Measurements from ENCODE around the gene MTCH1. TPM values are rescaled to one million over a fixed set of nuclear protein-coding genes. Genes with fewer than 3 reads are reported as not detected.

MTCH1 gene
- total and polyA plus RNA-seq, 2 donors (not counting 1 experiment from before 2014, with no cell fraction given), result 91.7 to 150 TPM

DNA sequence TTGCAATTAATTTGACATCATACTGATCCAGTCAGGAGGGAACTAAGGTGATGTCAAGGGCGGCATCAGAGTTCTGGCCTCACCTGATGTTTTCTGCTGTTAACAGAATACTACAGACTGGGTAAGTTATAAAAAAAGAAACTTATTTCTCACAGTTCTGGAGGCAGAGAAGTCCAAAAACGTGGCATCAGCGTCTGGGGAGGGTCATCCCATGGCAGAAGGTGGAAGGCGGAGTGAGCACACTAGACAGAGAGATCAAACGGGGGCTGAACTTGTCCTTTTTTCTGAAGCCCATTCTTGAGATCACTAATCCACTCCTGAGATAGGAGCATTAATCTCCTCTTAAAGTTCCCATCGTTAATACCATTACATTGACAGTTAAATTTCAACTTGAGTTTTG lies 3.3 kb upstream of the MTCH1 start:
- ATAC-seq (ENCODE audit: low read depth), result no peak
- Histone ChIP-seq H3K4me3 (ENCODE audit: control extremely low read depth in 1 of 5, extremely low read depth in 1 of 5, insufficient read depth in 1 of 5, low read depth in 2 of 5, low read length in 4 of 5) (no peak overlapping the region), H3K79me2 (ENCODE audit: control insufficient read depth, insufficient read depth, low read length) (peaks cover 31% of the 10 kb centered on the region), H3K9ac (ENCODE audit: low read length) (no peak overlapping the region), H2AFZ (ENCODE audit: insufficient read depth, low read depth, low read length, poor library complexity, severe bottlenecking) (no peak overlapping the region), H3K9me3 (ENCODE audit: control extremely low read depth in 1 of 3, control insufficient read depth in 2 of 3, insufficient read depth in 1 of 3, low read length in 2 of 3) (no peaks in the 10 kb centered on the region), H4K20me1 (ENCODE audit: control insufficient read depth, insufficient read depth, low read length, poor library complexity, severe bottlenecking) (peaks cover 11% of the 10 kb centered on the region), H3K36me3 (replicated peaks in 1 of 2; ENCODE audit: control extremely low read depth in 1 of 2, control insufficient read depth in 1 of 2, extremely low read depth in 1 of 2, insufficient read depth in 2 of 2, low read length in 1 of 2) (no peaks in the 10 kb centered on the region), H3K4me2 (replicated peaks; ENCODE audit: low read depth, low read length, poor library complexity, severe bottlenecking) (no peak overlapping the region), H3K4me1 (ENCODE audit: control insufficient read depth in 2 of 2, insufficient read depth in 2 of 2, low read length in 2 of 2) (peaks cover 18 to 19% of the 10 kb centered on the region in 2 donors), H3K27me3 (replicated peaks in 1 of 4; ENCODE audit: control extremely low read depth in 1 of 4, control insufficient read depth in 3 of 4, insufficient read depth in 4 of 4, low read length in 3 of 4) (no peaks in the 10 kb centered on the region), H3K27ac (ENCODE audit: low read length in 2 of 2) (no peak overlapping the region)
- CTCF ChIA-PET, result interaction anchor here (1.2 to 6.1 kb wide), 2 partner anchors 17 to 28 kb away, joined by 3 to 74 read pairs; no protein-coding TSS in a partner anchor
- Mint-ChIP-seq H3K27me3 (no peaks in the 10 kb centered on the region), H3K4me3 (no peak overlapping the region), H3K9me3 (ENCODE audit: insufficient read depth) (no peaks in the 10 kb centered on the region), H3K27ac (no peak overlapping the region), H3K4me1 (peaks cover 11% of the 10 kb centered on the region)
- WGBS (ENCODE audit: insufficient coverage), result 83% methylated on average over 3 of the region's 6 CpGs
- POLR2A ChIA-PET, result interaction anchor here (1.6 kb wide), 1 partner anchor 12 kb away, joined by 3 read pairs; no protein-coding TSS in a partner anchor
- TF ChIP-seq EZH2 (IDR thresholded peaks at IDR 0.05; ENCODE audit: borderline replicate concordance, insufficient read depth, low read depth, low read length, poor library complexity, severe bottlenecking), result no peak
- TF ChIP-seq CTCF (IDR thresholded peaks at IDR 0.05), result no peak
- no peak for DNase-seq
- intact Hi-C loops (cut with micrococcal nuclease), result loop anchor here (5.0 kb wide), 1 partner anchor 102 kb away; the partner anchor contains the start of gene C6orf89

DNA sequence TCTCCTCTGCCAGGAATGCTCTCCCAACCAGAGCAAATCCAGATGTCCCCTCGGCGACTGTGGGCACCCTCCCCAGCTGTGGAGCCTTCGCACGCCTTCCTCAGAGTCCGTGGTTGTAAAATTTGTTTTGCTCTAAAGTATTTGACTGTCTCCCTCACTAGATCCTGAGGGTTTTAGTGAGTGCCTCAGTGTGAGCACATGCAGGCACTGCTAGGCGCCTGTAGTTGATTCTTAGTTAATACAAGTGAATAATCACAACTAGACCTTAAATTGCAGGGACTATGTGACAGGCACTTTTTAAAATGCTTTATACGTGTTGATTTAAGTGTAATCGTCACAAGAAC lies 680 bp upstream of the MTCH1 start:
- ChIA-PET CTCF (interaction anchor here (0.8 to 6.1 kb wide), 12 partner anchors 9 to 224 kb away, joined by 3 to 74 read pairs (median 4); partner anchors contain the start of gene FGD2), POLR2A (interaction anchor here (0.5 to 3.8 kb wide), 5 partner anchors 19 to 222 kb away, joined by 3 to 40 read pairs (median 5); partner anchors contain the start of genes C6orf89 and FGD2)
- Mint-ChIP-seq H3K27me3 (no peaks in the 10 kb centered on the region), H3K9me3 (ENCODE audit: insufficient read depth) (no peaks in the 10 kb centered on the region), H3K4me1 (peaks cover 19% of the 10 kb centered on the region), H3K27ac (peak overlapping the region; percentile 98), H3K4me3 (peak overlapping the region; percentile 96)
- peaks cover 35% of the 10 kb centered on the region for H4K20me1 ChIP-seq (ENCODE audit: control insufficient read depth, insufficient read depth, low read length, poor library complexity, severe bottlenecking)
- peak overlapping the region; percentile 62 to 98 (median 73) for H3K4me3 ChIP-seq (ENCODE audit: control extremely low read depth in 1 of 5, extremely low read depth in 1 of 5, insufficient read depth in 1 of 5, low read depth in 2 of 5, low read length in 4 of 5)
- H2AFZ ChIP-seq (ENCODE audit: insufficient read depth, low read depth, low read length, poor library complexity, severe bottlenecking), result peak overlapping the region; percentile 78
- peak overlapping the region; percentile 98 for H3K4me2 ChIP-seq (replicated peaks; ENCODE audit: low read depth, low read length, poor library complexity, severe bottlenecking)
- H3K9ac ChIP-seq (ENCODE audit: low read length), result peak overlapping the region; percentile 97
- no peaks in the 10 kb centered on the region for H3K9me3 ChIP-seq (ENCODE audit: control extremely low read depth in 1 of 3, control insufficient read depth in 2 of 3, insufficient read depth in 1 of 3, low read length in 2 of 3)
- ATAC-seq (ENCODE audit: low read depth) (no peak), DNase-seq (no peak)
- H3K27me3 ChIP-seq (replicated peaks in 1 of 4; ENCODE audit: control extremely low read depth in 1 of 4, control insufficient read depth in 3 of 4, insufficient read depth in 4 of 4, low read length in 3 of 4), result no peaks in the 10 kb centered on the region
- intact Hi-C loops (cut with micrococcal nuclease), result loop anchor here (1.0 to 5.0 kb wide), 4 partner anchors 18 to 183 kb away; partner anchors contain the start of gene C6orf89
- WGBS (ENCODE audit: insufficient coverage), result 0% methylated on average over 5 of the region's 8 CpGs
- peak overlapping the region; percentile 15 to 89 for H3K27ac ChIP-seq (ENCODE audit: low read length in 2 of 2)
- peaks cover 33 to 35% of the 10 kb centered on the region in 2 donors for H3K4me1 ChIP-seq (ENCODE audit: control insufficient read depth in 2 of 2, insufficient read depth in 2 of 2, low read length in 2 of 2)
- H3K36me3 ChIP-seq (replicated peaks in 1 of 2; ENCODE audit: control extremely low read depth in 1 of 2, control insufficient read depth in 1 of 2, extremely low read depth in 1 of 2, insufficient read depth in 2 of 2, low read length in 1 of 2), result peaks cover 0 to 5% of the 10 kb centered on the region in 2 experiments
- H3K79me2 ChIP-seq (ENCODE audit: control insufficient read depth, insufficient read depth, low read length), result peaks cover 55% of the 10 kb centered on the region
- TF ChIP-seq CTCF (IDR thresholded peaks at IDR 0.05), result no peak
- no peak for TF ChIP-seq EZH2 (IDR thresholded peaks at IDR 0.05; ENCODE audit: borderline replicate concordance, insufficient read depth, low read depth, low read length, poor library complexity, severe bottlenecking)
